IMR-90 (cell line): Measurements from ENCODE around the gene CEP170B. TPM values are rescaled to one million over a fixed set of nuclear protein-coding genes. Genes with fewer than 3 reads are reported as not detected.
"Not testable (repeated sequence)": the region's sequence is repeated elsewhere in the genome, so short reads cannot be mapped to it uniquely, and the experiment has no call there.

Experiments used
- ATAC-seq: fragments of 200-7000 bp; cut with Tn5 transposase; 2 replicates; pipeline ENCODE4 v1.9.1; 2020; ENCODE audit warnings: low read depth, mild to moderate bottlenecking, moderate library complexity
- BruUV-seq: library from RNA; stranded (reverse); fragments of 400-500 nt; replicated peaks from 2 replicates; lab custom pipeline; 2021; lab: Mats Ljungman, UMichigan
- CTCF ChIA-PET: fragments of 300-600 bp; formaldehyde crosslinking; extraction: SDS; loops from one replicate; lab custom pipeline; 2021; ENCODE audit warnings: antibody characterized with exemption; lab: Yijun Ruan, JAX
- POLR2A ChIA-PET: fragments of 300-600 bp; sonication (Branson Sonifier 250); formaldehyde crosslinking; loops from one replicate; lab custom pipeline; 2022; ENCODE audit warnings: antibody characterized with exemption; ENCODE audit not compliant: unreplicated experiment; lab: Charles Lee
- DNase-seq: peaks from one replicate; pipeline ENCODE4 v3.0.0; 2013
- H2AFZ ChIP-seq: replicated peaks from 2 replicates; pipeline ENCODE3; 2013; ENCODE audit warnings: low read length, mild to moderate bottlenecking; ENCODE audit not compliant: poor library complexity
- H2AK5ac ChIP-seq: 2 replicates; pipeline ENCODE4 v1.6.1; 2013; ENCODE audit warnings: low read depth, low read length, inconsistent platforms
- H2AK9ac ChIP-seq: replicated peaks from 2 replicates; pipeline ENCODE3; 2013; ENCODE audit warnings: mild to moderate bottlenecking, low read depth, low read length, moderate library complexity; ENCODE audit not compliant: poor library complexity
- H2BK120ac ChIP-seq: 2 replicates; pipeline ENCODE4 v1.6.1; 2013; ENCODE audit warnings: low read depth, low read length, inconsistent platforms
- H2BK15ac ChIP-seq: 3 replicates; pipeline ENCODE4 v1.6.1; 2013; ENCODE audit warnings: low read depth, low read length, inconsistent platforms
- H2BK20ac ChIP-seq: 2 replicates; pipeline ENCODE4 v1.6.1; 2013; ENCODE audit warnings: low read depth, mild to moderate bottlenecking, inconsistent platforms, low read length, moderate library complexity
- H2BK5ac ChIP-seq: 2 replicates; pipeline ENCODE4 v1.6.1; 2013; ENCODE audit warnings: mild to moderate bottlenecking, low read depth, low read length, inconsistent platforms; ENCODE audit not compliant: poor library complexity, severe bottlenecking
- H3K14ac ChIP-seq: replicated peaks from 2 replicates; pipeline ENCODE4 v1.6.1; 2013; ENCODE audit warnings: low read depth, low read length, inconsistent platforms
- H3K18ac ChIP-seq: 2 replicates; pipeline ENCODE4 v1.6.1; 2013; ENCODE audit warnings: low read depth, low read length, control low read depth
- H3K23ac ChIP-seq: 2 replicates; pipeline ENCODE4 v1.6.1; 2013; ENCODE audit warnings: low read depth, low read length, inconsistent platforms
- H3K27ac ChIP-seq: 2 replicates; pipeline ENCODE4 v1.5.1; 2013; ENCODE audit warnings: mild to moderate bottlenecking, control low read depth, low read length; ENCODE audit not compliant: insufficient read depth
- H3K27me3 ChIP-seq: 2 replicates; pipeline ENCODE4 v1.6.1; 2013; ENCODE audit warnings: low read length; ENCODE audit not compliant: control insufficient read depth, insufficient read depth
- H3K36me3 ChIP-seq: 2 replicates; pipeline ENCODE4 v1.6.1; 2013; ENCODE audit warnings: low read length, mixed read lengths; ENCODE audit not compliant: control insufficient read depth, insufficient read depth
- H3K4ac ChIP-seq: 2 replicates; pipeline ENCODE4 v1.6.1; 2013; ENCODE audit warnings: low read depth, low read length, inconsistent platforms
- H3K4me1 ChIP-seq: 2 replicates; pipeline ENCODE4 v1.6.1; 2013; ENCODE audit warnings: low read length, mixed read lengths; ENCODE audit not compliant: control insufficient read depth, insufficient read depth
- H3K4me2 ChIP-seq: 2 replicates; pipeline ENCODE4 v1.6.1; 2013; ENCODE audit warnings: low read depth, mild to moderate bottlenecking, control low read depth, low read length, moderate library complexity
- H3K4me3 ChIP-seq: 2 replicates; pipeline ENCODE4 v1.5.1; 2013; ENCODE audit warnings: low read depth, mild to moderate bottlenecking, control low read depth, low read length, moderate library complexity; ENCODE audit not compliant: insufficient read depth
- H3K56ac ChIP-seq: 2 replicates; pipeline ENCODE4 v1.6.1; 2013; ENCODE audit warnings: low read length, inconsistent platforms; ENCODE audit not compliant: insufficient read depth; ENCODE audit errors: extremely low read depth
- H3K79me1 ChIP-seq, 2 experiments: 2 replicates each; pipeline ENCODE4 v1.6.1; 2013; ENCODE audit warnings: low read length in 2 of 2, inconsistent platforms in 1 of 2, low read depth in 1 of 2
- H3K9ac ChIP-seq: 2 replicates; pipeline ENCODE4 v1.6.1; 2013; ENCODE audit warnings: low read depth, low read length, control low read depth
- H3K9me1 ChIP-seq: 2 replicates; pipeline ENCODE4 v1.6.1; 2013; ENCODE audit warnings: low read length, inconsistent platforms; ENCODE audit not compliant: insufficient read depth
- H3K9me3 ChIP-seq: 2 replicates; pipeline ENCODE4 v1.6.1; 2013; ENCODE audit warnings: low read length; ENCODE audit not compliant: control insufficient read depth, insufficient read depth
- H4K20me1 ChIP-seq: 2 replicates; pipeline ENCODE4 v1.6.1; 2013; ENCODE audit warnings: low read length, inconsistent platforms; ENCODE audit not compliant: insufficient read depth
- H4K5ac ChIP-seq: 2 replicates; pipeline ENCODE4 v1.6.1; 2013; ENCODE audit warnings: mild to moderate bottlenecking, low read depth, low read length, control low read depth
- H4K8ac ChIP-seq, 2 experiments: 2 replicates each; pipeline ENCODE4 v1.6.1; 2013; ENCODE audit warnings: low read depth in 2 of 2, low read length in 2 of 2, control low read depth in 1 of 2, inconsistent platforms in 1 of 2
- H4K91ac ChIP-seq: 2 replicates; pipeline ENCODE4 v1.6.1; 2013; ENCODE audit warnings: low read depth, low read length, inconsistent platforms; ENCODE audit not compliant: insufficient read depth
- CHD1 ChIP-seq: IDR thresholded peaks from 2 replicates; pipeline ENCODE4 v1.6.1; 2012; ENCODE audit warnings: low read depth, low read length, improper control_type of control experiment
- SMC3 ChIP-seq: fragments of 150-350 bp; IDR thresholded peaks from 2 replicates; pipeline ENCODE4 v1.6.1; 2016; ENCODE audit warnings: low read depth, mild to moderate bottlenecking, antibody characterized with exemption, low read length, moderate library complexity
- WGBS, 2 experiments: methylation state at CpG; one replicate each; pipeline versions ENCODE4 v1.1.5 to v1.1.7; 2013; ENCODE audit warnings: missing lambda C conversion rate in 2 of 2; ENCODE audit not compliant: insufficient read length in 1 of 2; ENCODE audit errors: extremely low coverage in 2 of 2; 5-methylcytosine and 5-hydroxymethylcytosine counted together
- dilution Hi-C: fragments of 300-500 bp; cut with HindIII; formaldehyde crosslinking; loops from one replicate; pipeline ENCODE4 v1.14.3; 2018; ENCODE audit warnings: low sequenced_read_pairs; ENCODE audit not compliant: unreplicated experiment
- in situ Hi-C: fragments of 300-500 bp; cut with MboI; formaldehyde crosslinking; loops from 3 replicates; pipeline ENCODE4 v1.14.3; 2019; ENCODE audit warnings: low sequenced_read_pairs, inconsistent platforms, mixed read lengths
- intact Hi-C: fragments of 100-400 bp; cut with micrococcal nuclease; formaldehyde crosslinking; loops from 2 replicates; pipeline ENCODE4 v1.10.0; 2022
- polyA plus RNA-seq, 3 experiments: library from polyadenylated mRNA; depleted of rRNA; stranded (reverse); fragments of >200 nt; gene quantifications; 2 replicates each; pipeline ENCODE4 v1.2.3, GENCODE V29; 2012; ENCODE audit warnings: low replicate concordance in 1 of 3
- total RNA-seq: library from RNA; depleted of rRNA; stranded (reverse); fragments of >200 nt; gene quantifications from 2 replicates; pipeline ENCODE4 v1.2.3, GENCODE V29; 2012

Gene CEP170B
- total and polyA plus RNA-seq, 2 of the 4 experiments (the other 2 are of a cell fraction): 3.6 to 13.1 TPM

DNA sequence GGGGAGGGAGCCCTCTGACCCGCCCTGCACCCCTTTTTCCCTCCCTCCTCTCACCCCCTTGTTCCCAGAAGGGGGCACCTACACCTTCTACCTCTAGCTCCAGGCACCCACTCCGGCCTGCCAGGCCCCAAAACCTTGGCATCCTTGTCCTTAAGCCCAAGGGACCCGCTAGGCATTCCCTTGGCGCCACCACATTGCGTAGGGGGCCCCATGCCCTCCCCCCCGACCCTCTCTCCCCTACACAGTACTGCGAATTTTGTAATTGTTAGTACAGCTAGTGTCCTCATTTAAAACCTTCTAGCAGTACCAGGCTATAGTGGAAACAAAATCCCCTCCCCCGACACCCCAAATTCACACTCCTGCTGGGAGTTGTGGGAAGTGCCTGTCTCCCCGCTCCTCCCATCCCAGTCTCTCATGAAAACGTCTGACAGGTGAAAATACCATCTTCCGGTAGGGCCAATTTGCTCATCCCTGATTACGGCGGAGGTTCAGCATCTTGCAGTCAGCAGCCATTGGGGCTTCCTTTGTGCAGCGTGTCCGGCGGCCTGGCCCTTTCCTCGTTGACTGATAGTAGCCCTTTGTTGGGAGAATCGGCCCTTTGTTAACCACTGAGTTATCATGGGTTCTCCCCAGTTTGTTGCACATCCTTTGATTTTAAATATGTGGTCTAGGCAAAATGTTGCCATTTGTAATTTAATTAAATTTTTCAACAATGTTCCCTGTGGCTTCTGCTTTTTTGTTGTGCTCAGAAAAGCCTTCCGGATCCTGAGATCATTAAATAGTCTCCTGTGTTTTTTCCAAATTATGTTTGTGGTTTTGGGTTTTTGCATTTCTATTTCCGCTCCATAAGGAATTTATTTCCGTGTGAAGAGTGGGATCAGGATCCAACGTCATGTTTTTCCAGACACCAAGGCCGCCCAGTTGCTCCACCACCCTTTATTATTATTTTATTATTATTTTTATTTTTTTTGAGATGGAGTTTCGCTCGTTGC lies 7.9 kb upstream of the CEP170B start (continued):
- no peak for TF ChIP-seq SMC3
- no peak for TF ChIP-seq CHD1

DNA sequence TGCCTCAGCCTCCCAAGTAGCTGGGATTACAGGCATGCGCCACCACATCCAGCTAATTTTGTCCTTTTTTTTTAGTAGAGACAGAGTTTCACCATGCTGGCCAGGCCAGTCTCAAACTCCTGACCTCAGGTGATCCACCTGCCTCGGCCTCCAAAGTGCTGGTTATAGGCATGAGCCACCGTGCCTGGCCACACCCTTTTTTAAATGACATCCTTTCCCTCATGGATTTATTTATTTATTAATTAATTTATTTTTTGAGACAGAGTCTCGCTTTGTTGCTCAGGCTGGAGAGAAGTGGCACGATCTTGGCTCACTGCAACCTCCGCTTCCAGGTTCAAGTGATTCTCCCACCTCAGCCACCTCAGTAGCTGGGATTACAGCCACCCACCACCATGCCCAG lies 7.1 kb upstream of the CEP170B start:
- H4K91ac ChIP-seq, dilution Hi-C loops, H3K9ac ChIP-seq, DNase-seq, H3K4me2 ChIP-seq, H3K36me3 ChIP-seq, H3K18ac ChIP-seq, H4K5ac ChIP-seq, H3K4me1 ChIP-seq, in situ Hi-C loops, H2AK9ac ChIP-seq, H2BK120ac ChIP-seq, H2AK5ac ChIP-seq, H3K23ac ChIP-seq, H3K9me1 ChIP-seq, H2BK20ac ChIP-seq, H3K56ac ChIP-seq, H3K14ac ChIP-seq, CTCF ChIA-PET, H4K8ac ChIP-seq, H4K20me1 ChIP-seq, H3K4ac ChIP-seq, H3K9me3 ChIP-seq, ATAC-seq, H3K79me1 ChIP-seq, H2AFZ ChIP-seq, H2BK15ac ChIP-seq, H3K27ac ChIP-seq, BruUV-seq, H2BK5ac ChIP-seq, H3K4me3 ChIP-seq, POLR2A ChIA-PET, intact Hi-C loops: not testable (repeated sequence)
- WGBS, 2 experiments: 100% methylated on average over 1 of the region's 6 CpGs; no CpG with 5 or more reads in 1 of the 2 experiments
- H3K27me3 ChIP-seq: peaks cover 31% of the 10 kb centered on the region
